SK-N-SH (cell line): ENCODE results near the gene KMT2E.

Source experiments
- CTCF ChIP-seq: fragments of 200-600 bp; sonication (generic); IDR thresholded peaks from 2 replicates; pipeline ENCODE4 v1.6.1; 2017; ENCODE audit warnings: antibody characterized with exemption, mild to moderate bottlenecking, moderate library complexity
- POLR2AphosphoS5 ChIP-seq: IDR thresholded peaks from 2 replicates; pipeline ENCODE4 v1.6.1; 2012; ENCODE audit warnings: low read depth, low read length
- RCOR1 ChIP-seq: fragments of 150-350 bp; IDR thresholded peaks from 2 replicates; pipeline ENCODE4 v1.6.1; 2017; ENCODE audit warnings: antibody characterized with exemption, low read length

GRCh38 chr7:105107458-105107857 lies 93.5 kb downstream of the KMT2E start:
- TF ChIP-seq CTCF (no peak), RCOR1 (no peak), POLR2AphosphoS5 (no peak)
